GM23338 (cell line): ENCODE measurements around the gene NNMT.

ENCODE experiments used
- CTCF ChIP-seq, 2 experiments: fragments of 200-600 bp in 1 of 2; sonication (generic) in 1 of 2; conservative IDR thresholded peaks; 2 replicates each; pipeline versions ENCODE4 v1.5.1 to v1.6.1; 2016 to 2017; ENCODE audit warnings: antibody characterized with exemption in 2 of 2, low read depth in 2 of 2, mild to moderate bottlenecking in 2 of 2, moderate library complexity in 1 of 2
- ETS1 ChIP-seq: IDR thresholded peaks from 2 replicates; pipeline ENCODE4 v1.6.1; 2016; ENCODE audit warnings: antibody characterized with exemption
- EZH2 ChIP-seq: fragments of 200-600 bp; sonication (generic); IDR thresholded peaks from one replicate; pipeline ENCODE4 v1.8.0; 2017; ENCODE audit warnings: antibody characterized with exemption, mild to moderate bottlenecking, low read depth; ENCODE audit not compliant: unreplicated experiment
- EZH2phosphoT487 ChIP-seq: fragments of 200-600 bp; sonication (generic); IDR thresholded peaks from one replicate; pipeline ENCODE4 v1.8.1; 2018; ENCODE audit warnings: antibody characterized with exemption; ENCODE audit not compliant: unreplicated experiment
- JUNB ChIP-seq: IDR thresholded peaks from one replicate; pipeline ENCODE4 v1.6.1; 2016; ENCODE audit warnings: antibody characterized with exemption; ENCODE audit not compliant: unreplicated experiment
- NANOG ChIP-seq: IDR thresholded peaks from 2 replicates; pipeline ENCODE4 v1.6.1; 2016; ENCODE audit warnings: antibody characterized with exemption, borderline replicate concordance
- POLR2AphosphoS5 ChIP-seq: IDR thresholded peaks from 2 replicates; pipeline ENCODE4 v1.6.1; 2016; ENCODE audit warnings: antibody characterized with exemption, low read depth
- REST ChIP-seq: IDR thresholded peaks from one replicate; pipeline ENCODE4 v1.6.1; 2018; ENCODE audit warnings: antibody characterized with exemption; ENCODE audit not compliant: unreplicated experiment

- TF ChIP-seq REST (no peak), CTCF (conservative IDR thresholded peaks at IDR 0.05; ENCODE audit: low read depth in 2 of 2) (no peak), POLR2AphosphoS5 (no peak), EZH2phosphoT487 (no peak), JUNB (no peak), ETS1 (no peak), EZH2 (no peak), NANOG (no peak)
Observed at GRCh38 chr11:114304969-114305368, 8.8 kb downstream of the NNMT start.
